Measurements from ENCODE around the gene ENC1.

DNA sequence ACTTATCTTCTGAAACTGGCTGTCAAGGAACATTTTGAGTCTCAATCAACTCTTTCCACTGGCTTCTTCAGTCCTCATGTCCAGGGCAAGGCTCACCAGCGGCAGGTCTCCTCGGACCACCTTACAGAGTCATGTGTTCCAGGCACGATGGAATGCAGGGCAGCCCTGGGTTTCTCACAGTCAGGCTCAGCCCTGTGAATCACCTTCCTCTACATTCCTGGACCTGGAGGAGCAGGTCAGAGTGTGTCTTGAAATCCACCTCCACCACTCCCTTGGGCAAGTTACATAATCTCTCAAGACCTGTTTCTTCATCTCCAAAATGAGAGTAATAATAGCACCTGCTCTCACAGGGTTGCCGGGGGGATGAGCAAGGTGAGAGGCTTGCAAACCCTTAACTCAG, 16.0 kb downstream of the ENC1 start:
- no peak for TF ChIP-seq RFX5 (IDR thresholded peaks at IDR 0.05)
- no peak for TF ChIP-seq MYC (IDR thresholded peaks at IDR 0.05; ENCODE audit: borderline replicate concordance, low read length)

Data from A549 (cell line).